ENCODE results near the gene SLC9A3.
A peak's percentile ranks its signal among the peaks of the same experiment; 100 is the strongest.
"Not testable (repeated sequence)": the region's sequence is repeated elsewhere in the genome, so short reads cannot be mapped to it uniquely, and the experiment has no call there.

Gene SLC9A3

GRCh38 chr5:491119-491855 lies 33.0 kb downstream of the SLC9A3 start:
- peaks cover 15% of the 10 kb centered on the region for H3K4me1 ChIP-seq
- H3K4me2 ChIP-seq, result no peak overlapping the region
- H3K27ac ChIP-seq, result no peak overlapping the region
- H3K36me3 ChIP-seq, result no peaks in the 10 kb centered on the region
- no peaks in the 10 kb centered on the region for H4K20me1 ChIP-seq
- no peak overlapping the region for H3K9ac ChIP-seq
- peaks cover 25% of the 10 kb centered on the region for H3K27me3 ChIP-seq
- H3K4me3 ChIP-seq, result no peak overlapping the region
- TF ChIP-seq Cebpa-rat (IDR thresholded peaks at IDR 0.05), result no peak
- H3K9me3 ChIP-seq, result no peaks in the 10 kb centered on the region

GRCh38 chr5:490116-491106 lies 33.8 kb downstream of the SLC9A3 start:
- Histone ChIP-seq H3K27me3 (peaks cover 25% of the 10 kb centered on the region), H3K36me3 (no peaks in the 10 kb centered on the region), H3K9ac (no peak overlapping the region)

GRCh38 chr5:489689-490080 lies 34.6 kb downstream of the SLC9A3 start:
- no peaks in the 10 kb centered on the region for H3K36me3 ChIP-seq
- peaks cover 24% of the 10 kb centered on the region for H3K27me3 ChIP-seq

More at GRCh38 chr5:490116-491106, 33.8 kb downstream of the SLC9A3 start:
- peaks cover 24% of the 10 kb centered on the region for H3K4me1 ChIP-seq
- H3K4me2 ChIP-seq, result no peak overlapping the region
- H4K20me1 ChIP-seq, result no peaks in the 10 kb centered on the region
- H3K4me3 ChIP-seq, result no peak overlapping the region
- no peaks in the 10 kb centered on the region for H3K9me3 ChIP-seq
- no peak for TF ChIP-seq Cebpa-rat (IDR thresholded peaks at IDR 0.05)
- no peak overlapping the region for H3K27ac ChIP-seq

GRCh38 chr5:488744-489688 lies 35.2 kb downstream of the SLC9A3 start:
- TF ChIP-seq Cebpa-rat (IDR thresholded peaks at IDR 0.05), result no peak
- Histone ChIP-seq H3K4me2 (no peak overlapping the region), H3K4me3 (no peak overlapping the region), H3K9ac (no peak overlapping the region), H3K4me1 (peaks cover 33% of the 10 kb centered on the region), H3K27ac (no peak overlapping the region), H3K27me3 (peaks cover 17% of the 10 kb centered on the region), H3K36me3 (no peaks in the 10 kb centered on the region), H3K9me3 (no peaks in the 10 kb centered on the region), H4K20me1 (no peaks in the 10 kb centered on the region)

More at GRCh38 chr5:489689-490080, 34.6 kb downstream of the SLC9A3 start:
- no peak overlapping the region for H3K9ac ChIP-seq
- H3K4me2 ChIP-seq, result no peak overlapping the region
- no peak overlapping the region for H3K27ac ChIP-seq
- H3K4me3 ChIP-seq, result no peak overlapping the region
- H3K4me1 ChIP-seq, result peaks cover 31% of the 10 kb centered on the region
- no peaks in the 10 kb centered on the region for H3K9me3 ChIP-seq
- TF ChIP-seq Cebpa-rat (IDR thresholded peaks at IDR 0.05), result no peak
- H4K20me1 ChIP-seq, result no peaks in the 10 kb centered on the region

GRCh38 chr5:488241-488640 lies 36.0 kb downstream of the SLC9A3 start:
- H3K27me3 ChIP-seq, result peaks cover 9% of the 10 kb centered on the region; the same call in 1 of the 2 replicates
- no peak overlapping the region for H3K4me2 ChIP-seq
- no peak overlapping the region for H3K4me3 ChIP-seq

GRCh38 chr5:486597-486996 lies 37.7 kb downstream of the SLC9A3 start:
- H3K9me3 ChIP-seq, H4K20me1 ChIP-seq, H3K4me3 ChIP-seq, H3K27me3 ChIP-seq, H3K9ac ChIP-seq, H3K36me3 ChIP-seq, H3K27ac ChIP-seq: not testable (repeated sequence)
- peak overlapping the region; percentile 89 for H3K4me2 ChIP-seq
- peaks cover 48% of the 10 kb centered on the region for H3K4me1 ChIP-seq

More at GRCh38 chr5:488241-488640, 36.0 kb downstream of the SLC9A3 start:
- Histone ChIP-seq H3K9ac (no peak overlapping the region), H3K36me3 (no peaks in the 10 kb centered on the region), H3K4me1 (peaks cover 34% of the 10 kb centered on the region), H4K20me1 (no peaks in the 10 kb centered on the region), H3K27ac (no peak overlapping the region), H3K9me3 (no peaks in the 10 kb centered on the region)
- TF ChIP-seq Cebpa-rat (IDR thresholded peaks at IDR 0.05), result no peak

- no peak overlapping the region for H3K9ac ChIP-seq
- no peak overlapping the region for H3K27ac ChIP-seq
- H3K36me3 ChIP-seq, result no peaks in the 10 kb centered on the region
- H3K4me2 ChIP-seq, result peak overlapping the region; percentile 89
- H4K20me1 ChIP-seq, result no peaks in the 10 kb centered on the region
- no peaks in the 10 kb centered on the region for H3K9me3 ChIP-seq
- no peak for TF ChIP-seq Cebpa-rat (IDR thresholded peaks at IDR 0.05)
- no peaks in the 10 kb centered on the region for H3K27me3 ChIP-seq
- H3K4me3 ChIP-seq, result peak overlapping the region; percentile 21; the same call in 1 of the 2 replicates
- peaks cover 54% of the 10 kb centered on the region for H3K4me1 ChIP-seq
These were observed 38.2 kb downstream of the SLC9A3 start for GRCh38 chr5:485946-486491.

- H3K4me1 ChIP-seq, result peaks cover 61% of the 10 kb centered on the region
- no peaks in the 10 kb centered on the region for H3K27me3 ChIP-seq
- peak overlapping the region; percentile 21; the same call in 1 of the 2 replicates for H3K4me3 ChIP-seq
- H4K20me1 ChIP-seq, result no peaks in the 10 kb centered on the region
- no peak overlapping the region for H3K9ac ChIP-seq
- peak overlapping the region; percentile 89 for H3K4me2 ChIP-seq
- H3K36me3 ChIP-seq, result no peaks in the 10 kb centered on the region
- H3K9me3 ChIP-seq, result no peaks in the 10 kb centered on the region
- no peak overlapping the region for H3K27ac ChIP-seq
- TF ChIP-seq Cebpa-rat (IDR thresholded peaks at IDR 0.05), result no peak
These were observed 38.9 kb downstream of the SLC9A3 start for GRCh38 chr5:485113-485945.

All from BLaER1 (cell line).